ENCODE measurements around the gene LRP1B.

- TF ChIP-seq CTCF (IDR thresholded peaks at IDR 0.05), result no peak
- TF ChIP-seq EZH2 (IDR thresholded peaks at IDR 0.05; ENCODE audit: borderline replicate concordance, insufficient read depth, low read depth, low read length, poor library complexity, severe bottlenecking), result no peak
Observed at GRCh38 chr2:140376686-140377085, 1754.1 kb downstream of the LRP1B start.
